OCI-LY7 (cell line): Measurements from ENCODE around the gene CPTP. TPM values are rescaled to one million over a fixed set of nuclear protein-coding genes. Genes with fewer than 3 reads are reported as not detected.
"Not testable (repeated sequence)": the region's sequence is repeated elsewhere in the genome, so short reads cannot be mapped to it uniquely, and the experiment has no call there.

Experiments used
- BruUV-seq: library from RNA; stranded (reverse); fragments of 400-500 nt; replicated peaks from 2 replicates; lab custom pipeline; 2021; lab: Mats Ljungman, UMichigan
- CTCF ChIA-PET: fragments of 300-600 bp; sonication (Branson Sonifier 250); formaldehyde crosslinking; loops from one replicate; lab custom pipeline; 2022; ENCODE audit warnings: antibody characterized with exemption; ENCODE audit not compliant: unreplicated experiment; lab: Charles Lee
- POLR2A ChIA-PET: fragments of 300-600 bp; sonication (Branson Sonifier 250); formaldehyde crosslinking; loops from one replicate; lab custom pipeline; 2022; ENCODE audit warnings: antibody characterized with exemption; lab: Charles Lee
- DNase-seq: peaks from one replicate; pipeline ENCODE4 v3.0.0-alpha.2; 2015; ENCODE audit warnings: low spot score
- H2AFZ ChIP-seq: fragments of 200-600 bp; sonication (generic), shearing (Covaris generic); 2 replicates; pipeline ENCODE4 v1.6.1; 2014; ENCODE audit warnings: mild to moderate bottlenecking, antibody characterized with exemption, low read length, moderate library complexity
- H3K27ac ChIP-seq: fragments of 200-600 bp; sonication (generic); 2 replicates; pipeline ENCODE4 v1.5.1; 2014; ENCODE audit warnings: mixed run types, low read depth, mild to moderate bottlenecking, moderate library complexity, low read length, inconsistent platforms; ENCODE audit not compliant: poor library complexity, severe bottlenecking
- H3K36me3 ChIP-seq: fragments of 200-600 bp; sonication (generic); 2 replicates; pipeline ENCODE4 v1.6.1; 2014; ENCODE audit warnings: mild to moderate bottlenecking, antibody characterized with exemption, low read length, moderate library complexity, mixed read lengths; ENCODE audit not compliant: insufficient read depth
- H3K4me1 ChIP-seq: fragments of 200-600 bp; sonication (generic); 2 replicates; pipeline ENCODE4 v1.5.1; 2014; ENCODE audit warnings: mild to moderate bottlenecking, low read length; ENCODE audit not compliant: insufficient read depth, poor library complexity, severe bottlenecking
- H3K4me2 ChIP-seq: fragments of 200-600 bp; sonication (generic); 2 replicates; pipeline ENCODE4 v1.6.1; 2014; ENCODE audit warnings: mild to moderate bottlenecking, low read length
- H3K4me3 ChIP-seq: fragments of 200-600 bp; sonication (generic); 2 replicates; pipeline ENCODE4 v1.5.1; 2014; ENCODE audit warnings: mild to moderate bottlenecking, low read depth, low read length; ENCODE audit not compliant: poor library complexity, severe bottlenecking
- H3K79me2 ChIP-seq: fragments of 200-600 bp; sonication (generic); 2 replicates; pipeline ENCODE4 v1.6.1; 2016; ENCODE audit warnings: low read depth, mild to moderate bottlenecking, low read length, moderate library complexity, mixed read lengths; ENCODE audit not compliant: insufficient read depth
- H3K9me2 ChIP-seq: fragments of 200-600 bp; sonication (generic); 2 replicates; pipeline ENCODE4 v1.6.1; 2016; ENCODE audit warnings: mild to moderate bottlenecking, low read length, mixed read lengths; ENCODE audit not compliant: insufficient read depth
- H3K9me3 ChIP-seq: fragments of 200-600 bp; sonication (generic); 2 replicates; pipeline ENCODE4 v1.6.1; 2014; ENCODE audit warnings: mild to moderate bottlenecking, mixed run types, low read length, mixed read lengths
- H4K20me1 ChIP-seq: fragments of 200-600 bp; sonication (generic); 2 replicates; pipeline ENCODE4 v1.6.1; 2014; ENCODE audit warnings: mild to moderate bottlenecking, antibody characterized with exemption, low read length, moderate library complexity, mixed read lengths; ENCODE audit not compliant: insufficient read depth
- EZH2phosphoT487 ChIP-seq: fragments of 200-600 bp; sonication (generic); IDR thresholded peaks from 2 replicates; pipeline ENCODE4 v1.6.1; 2018; ENCODE audit warnings: low read depth, borderline replicate concordance, mild to moderate bottlenecking, mixed run types, antibody characterized with exemption, low read length, moderate library complexity, mixed read lengths
- intact Hi-C: fragments of 100-400 bp; cut with micrococcal nuclease; formaldehyde crosslinking; loops from one replicate; pipeline ENCODE4 v1.10.0; 2022; ENCODE audit not compliant: unreplicated experiment
- total RNA-seq, 2 experiments: library from RNA; depleted of rRNA in 1 of 2; stranded (reverse); fragments of >200 nt in 1 of 2; shearing (Covaris generic) in 1 of 2; gene quantifications; 2 replicates each; pipeline ENCODE4 v1.2.3, GENCODE V29; 2014 to 2022
- TF ChIP-seq, protein P1 (sequence below): fragments of 200-600 bp; sonication (generic); conservative IDR thresholded peaks from 2 replicates; pipeline ENCODE4 v1.5.1; 2014; ENCODE audit warnings: mild to moderate bottlenecking, antibody characterized with exemption, low read length, moderate library complexity, mixed read lengths

CPTP gene
- total RNA-seq, 2 experiments from 2014 or later = 16.6 to 20.6 TPM

DNA sequence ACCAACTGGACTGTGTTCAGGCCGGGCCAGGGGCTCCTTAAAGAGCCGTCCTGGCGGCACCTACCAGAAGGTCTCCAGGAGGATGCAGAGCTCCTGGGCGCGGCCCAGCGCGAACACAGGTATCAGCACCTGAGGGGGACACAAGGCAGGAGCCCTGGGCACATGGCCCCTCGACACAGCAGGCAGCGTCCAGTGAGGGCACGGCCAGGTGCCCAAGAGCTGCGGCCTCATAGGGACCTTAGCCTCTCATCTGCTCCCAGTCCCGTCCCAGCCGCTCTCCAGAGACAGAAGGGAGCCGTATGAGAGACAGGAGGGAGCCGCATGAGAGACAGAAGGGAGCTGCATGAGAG is 10.4 kb upstream of the CPTP start:
- Histone ChIP-seq H3K9me3 (no peaks in the 10 kb centered on the region), H3K4me3 (no peak overlapping the region), H3K36me3 (peaks cover 91% of the 10 kb centered on the region), H3K79me2 (no peaks in the 10 kb centered on the region; the same call in 1 of the 2 replicates), H2AFZ (no peak overlapping the region), H3K4me1 (peaks cover 10% of the 10 kb centered on the region), H3K4me2 (no peak overlapping the region), H3K9me2 (no peaks in the 10 kb centered on the region), H3K27ac (no peak overlapping the region), H4K20me1 (peaks cover 5% of the 10 kb centered on the region; the same call in 1 of the 2 replicates)
- POLR2A ChIA-PET = no interaction called here
- CTCF ChIA-PET = no interaction called here
- TF ChIP-seq, protein P1, sequence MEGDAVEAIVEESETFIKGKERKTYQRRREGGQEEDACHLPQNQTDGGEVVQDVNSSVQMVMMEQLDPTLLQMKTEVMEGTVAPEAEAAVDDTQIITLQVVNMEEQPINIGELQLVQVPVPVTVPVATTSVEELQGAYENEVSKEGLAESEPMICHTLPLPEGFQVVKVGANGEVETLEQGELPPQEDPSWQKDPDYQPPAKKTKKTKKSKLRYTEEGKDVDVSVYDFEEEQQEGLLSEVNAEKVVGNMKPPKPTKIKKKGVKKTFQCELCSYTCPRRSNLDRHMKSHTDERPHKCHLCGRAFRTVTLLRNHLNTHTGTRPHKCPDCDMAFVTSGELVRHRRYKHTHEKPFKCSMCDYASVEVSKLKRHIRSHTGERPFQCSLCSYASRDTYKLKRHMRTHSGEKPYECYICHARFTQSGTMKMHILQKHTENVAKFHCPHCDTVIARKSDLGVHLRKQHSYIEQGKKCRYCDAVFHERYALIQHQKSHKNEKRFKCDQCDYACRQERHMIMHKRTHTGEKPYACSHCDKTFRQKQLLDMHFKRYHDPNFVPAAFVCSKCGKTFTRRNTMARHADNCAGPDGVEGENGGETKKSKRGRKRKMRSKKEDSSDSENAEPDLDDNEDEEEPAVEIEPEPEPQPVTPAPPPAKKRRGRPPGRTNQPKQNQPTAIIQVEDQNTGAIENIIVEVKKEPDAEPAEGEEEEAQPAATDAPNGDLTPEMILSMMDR = no peak
- TF ChIP-seq EZH2phosphoT487 = no peak
- no TSS peak for BruUV-seq
- DNase-seq = no peak
- intact Hi-C loops = no loop called here

DNA sequence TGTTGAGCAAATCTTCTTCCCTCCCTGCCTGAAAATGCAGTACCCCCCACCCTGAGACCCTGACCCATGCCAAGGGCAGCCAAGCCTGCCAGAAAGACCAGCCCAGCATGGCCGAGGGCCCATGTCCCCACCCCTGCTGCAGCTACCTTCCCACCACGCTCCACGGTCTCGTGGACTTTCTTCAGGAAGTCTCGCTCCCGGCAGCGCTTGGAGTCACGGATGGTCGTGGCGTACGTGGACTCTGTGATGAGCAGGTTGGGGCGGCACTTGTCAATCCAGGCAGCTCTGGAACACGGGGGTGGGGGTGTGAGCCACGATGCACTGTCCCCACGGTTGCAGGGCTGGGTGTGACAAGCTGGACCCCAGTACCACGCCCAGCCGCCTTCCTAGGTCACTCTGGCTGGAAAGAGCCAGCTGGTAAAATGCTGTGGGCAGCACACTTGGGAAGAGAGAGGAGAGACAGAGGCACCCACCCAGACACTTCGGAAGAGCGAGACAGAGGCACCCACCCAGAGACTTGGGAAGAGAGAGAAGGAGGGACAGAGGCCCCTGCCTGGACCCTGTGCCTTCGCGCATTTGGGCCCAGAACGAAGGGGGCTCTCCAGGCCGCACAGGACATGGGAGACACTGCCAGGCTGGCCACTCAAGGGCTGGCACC is 9.8 kb upstream of the CPTP start:
- ChIA-PET POLR2A (no interaction called here), CTCF (no interaction called here)
- TF ChIP-seq, protein P1 = no peak
- no peak overlapping the region for H3K4me3 ChIP-seq
- no peak overlapping the region for H3K27ac ChIP-seq
- H3K36me3 ChIP-seq = peaks cover 92% of the 10 kb centered on the region
- peaks cover 5% of the 10 kb centered on the region for H3K4me1 ChIP-seq
- intact Hi-C loops = no loop called here
- no peak overlapping the region for H3K4me2 ChIP-seq
- no peak for DNase-seq
- H3K9me2 ChIP-seq = no peaks in the 10 kb centered on the region
- H3K9me3 ChIP-seq = no peaks in the 10 kb centered on the region
- H4K20me1 ChIP-seq = peaks cover 4% of the 10 kb centered on the region; the same call in 1 of the 2 replicates
- no peaks in the 10 kb centered on the region for H3K79me2 ChIP-seq
- no peak overlapping the region for H2AFZ ChIP-seq
- BruUV-seq = no TSS peak

DNA sequence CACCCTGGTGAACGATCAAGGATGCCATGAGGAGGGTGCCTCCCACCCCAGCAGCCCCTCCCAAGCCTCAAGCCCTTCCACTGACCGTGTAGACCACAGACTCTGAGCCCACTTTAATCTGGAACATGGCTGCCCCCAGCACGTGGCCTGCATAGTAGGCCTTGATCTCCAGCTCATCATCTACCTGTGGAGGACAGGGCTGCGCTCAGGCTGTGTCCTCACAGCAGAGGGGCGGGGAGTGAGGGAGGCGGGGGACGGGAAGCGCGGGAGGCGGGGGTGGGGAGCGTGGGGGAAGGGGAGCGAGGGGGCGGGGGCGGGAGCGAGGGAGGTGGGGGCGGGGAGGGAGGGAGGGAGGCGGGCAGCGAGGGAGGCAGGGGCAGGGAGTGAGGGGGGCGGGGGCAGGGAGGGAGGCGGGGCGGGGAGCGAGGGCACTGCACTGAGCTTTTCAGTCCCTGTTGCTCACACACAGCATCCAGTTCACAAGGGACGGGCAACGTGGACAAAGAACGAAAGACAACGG is 9.1 kb upstream of the CPTP start:
- no TSS peak for BruUV-seq
- Histone ChIP-seq H3K4me2 (no peak overlapping the region), H3K36me3 (peaks cover 92% of the 10 kb centered on the region), H2AFZ (no peak overlapping the region), H3K9me3 (no peaks in the 10 kb centered on the region), H3K27ac (no peak overlapping the region), H3K4me1 (no peaks in the 10 kb centered on the region), H3K79me2 (peaks cover 3% of the 10 kb centered on the region; the same call in 1 of the 2 replicates), H3K4me3 (no peak overlapping the region), H4K20me1 (no peaks in the 10 kb centered on the region; the same call in 1 of the 2 replicates), H3K9me2 (no peaks in the 10 kb centered on the region)
- ChIA-PET POLR2A (no interaction called here), CTCF (no interaction called here)
- intact Hi-C loops = no loop called here
- TF ChIP-seq EZH2phosphoT487 = no peak
- TF ChIP-seq, protein P1 = no peak
- no peak for DNase-seq

DNA sequence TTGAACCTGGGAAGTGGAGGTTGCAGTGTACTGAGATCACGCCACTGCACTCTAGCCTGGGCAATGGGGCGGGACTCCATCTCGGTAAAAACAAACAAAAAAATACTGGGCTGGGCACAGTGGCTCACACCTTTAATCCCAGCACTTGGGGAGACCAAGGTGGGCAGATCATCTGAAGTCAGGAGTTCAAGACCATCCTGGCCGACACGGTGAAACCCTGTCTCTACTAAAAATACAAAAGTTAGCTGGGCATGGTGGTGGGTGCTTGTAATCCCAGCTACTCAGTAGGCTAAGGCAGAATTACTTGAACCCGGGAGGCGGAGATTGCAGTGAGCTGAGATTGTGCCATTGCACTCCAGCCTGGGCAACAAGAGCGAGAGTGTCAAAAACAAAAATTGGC is 8.4 kb upstream of the CPTP start:
- H3K36me3 ChIP-seq = peaks cover 92% of the 10 kb centered on the region
- not testable (repeated sequence) for BruUV-seq

More for the DNA sequence above, 8.4 kb upstream of the CPTP start:
- H3K4me3 ChIP-seq, H4K20me1 ChIP-seq, CTCF ChIA-PET, H3K9me3 ChIP-seq, H3K9me2 ChIP-seq, intact Hi-C loops, H2AFZ ChIP-seq, H3K4me1 ChIP-seq, DNase-seq, H3K27ac ChIP-seq, H3K4me2 ChIP-seq, H3K79me2 ChIP-seq: not testable (repeated sequence)
- POLR2A ChIA-PET = interaction anchor here (0.5 kb wide), 1 partner anchor 299 kb away, joined by 3 read pairs; no protein-coding TSS in a partner anchor
